ENCODE results near the gene ROBO4.
A peak's percentile ranks its signal among the peaks of the same experiment; 100 is the strongest.

ROBO4 gene

DNA sequence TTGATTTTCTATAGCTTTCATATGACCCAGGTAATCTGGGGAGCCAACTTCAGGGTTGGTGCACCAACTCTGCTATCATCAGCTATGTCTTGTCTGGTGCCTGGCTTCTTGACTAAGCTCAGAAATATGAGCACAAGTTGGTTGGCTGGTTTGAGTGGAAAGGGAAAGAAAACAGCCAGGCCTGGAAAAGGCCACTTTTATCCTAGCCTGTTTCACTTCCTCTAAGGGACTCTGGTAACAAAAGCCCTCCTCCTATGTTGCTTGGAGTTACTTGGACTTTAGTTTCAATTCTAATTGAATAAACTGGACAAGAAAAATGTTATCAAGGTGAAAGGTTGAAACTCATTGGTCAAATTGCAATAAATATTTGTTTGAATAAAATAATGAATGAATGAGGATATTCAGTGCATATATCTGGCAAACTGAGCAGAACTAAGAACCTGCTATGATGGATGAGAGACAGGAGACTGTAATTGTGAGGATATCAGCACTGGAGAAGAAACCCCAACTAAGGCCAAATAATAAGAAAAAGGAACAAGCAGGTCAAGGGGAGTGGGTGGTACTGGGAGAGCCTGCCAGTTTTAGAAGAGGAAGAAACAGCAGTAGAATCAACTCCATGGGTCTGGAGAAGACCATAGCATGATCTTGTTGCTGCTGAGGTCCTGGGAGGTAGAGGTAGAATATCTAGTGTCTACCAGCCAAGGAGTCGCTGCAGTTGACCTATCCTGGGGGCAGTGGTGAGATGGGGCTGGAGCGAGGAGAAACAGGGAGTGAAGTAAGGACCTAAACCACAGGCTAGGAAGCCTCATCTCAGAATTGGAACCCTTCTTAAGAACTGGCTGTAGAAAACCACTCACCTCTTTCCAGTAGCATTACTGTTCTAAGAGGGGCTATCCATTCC is 8.2 kb downstream of the ROBO4 start:
- DNase-seq (ENCODE audit: low spot score): no peak

DNA sequence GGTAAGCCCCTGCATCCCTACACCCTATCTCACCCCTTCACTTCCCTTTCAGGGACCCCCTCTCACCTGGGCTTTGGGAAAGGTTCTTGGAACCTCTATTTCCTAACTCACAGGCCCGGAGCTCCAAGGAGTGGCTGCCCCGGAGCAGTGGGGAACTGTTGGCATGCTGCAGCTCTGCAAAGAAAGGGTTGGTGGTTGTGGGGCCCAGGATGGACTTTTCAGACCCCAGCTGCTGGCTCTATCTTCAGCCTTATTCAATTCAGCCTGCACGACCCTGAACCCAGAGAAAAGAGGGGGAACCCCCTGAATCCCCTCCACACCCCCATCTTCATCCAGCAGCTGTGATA is 10.0 kb downstream of the ROBO4 start:
- no peak for DNase-seq (ENCODE audit: low spot score)

DNA sequence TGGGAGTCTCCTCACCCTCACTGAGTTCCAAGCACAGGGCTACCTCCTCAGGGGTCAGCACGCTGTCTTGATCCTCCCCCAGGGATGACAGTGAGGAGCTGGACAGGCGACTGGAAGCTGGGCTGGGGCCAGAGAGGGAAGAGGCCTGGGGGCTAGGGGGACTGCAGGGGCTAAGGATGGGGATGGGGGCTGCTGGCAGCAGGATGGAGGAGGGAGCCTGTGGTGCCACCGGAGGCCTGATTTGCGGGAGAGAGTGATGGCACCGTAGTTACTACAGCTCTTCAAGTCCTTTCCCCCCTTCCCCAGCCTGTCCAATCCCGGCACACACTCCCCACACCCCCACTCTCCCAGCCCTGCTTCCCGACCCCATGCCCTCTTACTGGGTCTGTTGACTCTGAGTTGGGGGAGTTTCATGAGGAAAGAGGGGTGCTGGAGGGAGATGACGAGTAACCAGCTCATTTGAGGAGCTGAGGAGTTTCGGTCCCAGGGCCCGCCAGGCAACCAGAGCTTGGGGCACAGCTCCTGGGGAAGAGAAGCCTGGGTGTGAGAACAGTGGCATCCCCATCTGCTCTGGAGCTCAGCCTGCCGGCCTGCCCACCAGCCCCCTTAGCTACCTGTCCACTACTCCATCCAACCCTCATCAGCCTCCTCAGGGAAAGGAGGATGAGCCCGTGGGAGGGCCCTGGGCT is 10.5 kb downstream of the ROBO4 start:
- DNase-seq (ENCODE audit: low spot score): no peak

DNA sequence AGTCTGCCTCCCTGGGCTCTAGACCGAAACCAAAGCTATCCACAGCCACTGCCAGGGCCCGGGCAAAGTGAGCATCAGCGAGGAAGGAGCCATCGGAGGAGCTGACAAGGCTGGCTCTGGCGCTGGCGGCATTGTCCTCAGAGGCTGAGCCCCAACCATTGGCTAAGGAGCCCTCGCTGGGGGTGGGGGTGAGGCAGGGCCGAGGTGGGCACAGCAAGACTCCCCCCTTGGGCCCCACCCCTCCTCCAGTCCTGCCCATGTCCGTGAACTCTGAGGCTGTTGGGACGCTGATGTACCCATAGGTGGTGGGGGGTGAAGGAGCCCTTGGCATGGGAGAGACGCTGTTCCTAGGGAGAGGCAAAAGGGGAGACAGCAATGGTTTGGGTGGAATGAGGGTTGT is 11.2 kb downstream of the ROBO4 start:
- DNase-seq (ENCODE audit: low spot score): no peak

GRCh38 chr11:124884869-124885479 is 12.7 kb downstream of the ROBO4 start:
- no peak for DNase-seq (ENCODE audit: low spot score)

GRCh38 chr11:124884340-124884739 is 13.3 kb downstream of the ROBO4 start:
- DNase-seq (ENCODE audit: low spot score): no peak

DNA sequence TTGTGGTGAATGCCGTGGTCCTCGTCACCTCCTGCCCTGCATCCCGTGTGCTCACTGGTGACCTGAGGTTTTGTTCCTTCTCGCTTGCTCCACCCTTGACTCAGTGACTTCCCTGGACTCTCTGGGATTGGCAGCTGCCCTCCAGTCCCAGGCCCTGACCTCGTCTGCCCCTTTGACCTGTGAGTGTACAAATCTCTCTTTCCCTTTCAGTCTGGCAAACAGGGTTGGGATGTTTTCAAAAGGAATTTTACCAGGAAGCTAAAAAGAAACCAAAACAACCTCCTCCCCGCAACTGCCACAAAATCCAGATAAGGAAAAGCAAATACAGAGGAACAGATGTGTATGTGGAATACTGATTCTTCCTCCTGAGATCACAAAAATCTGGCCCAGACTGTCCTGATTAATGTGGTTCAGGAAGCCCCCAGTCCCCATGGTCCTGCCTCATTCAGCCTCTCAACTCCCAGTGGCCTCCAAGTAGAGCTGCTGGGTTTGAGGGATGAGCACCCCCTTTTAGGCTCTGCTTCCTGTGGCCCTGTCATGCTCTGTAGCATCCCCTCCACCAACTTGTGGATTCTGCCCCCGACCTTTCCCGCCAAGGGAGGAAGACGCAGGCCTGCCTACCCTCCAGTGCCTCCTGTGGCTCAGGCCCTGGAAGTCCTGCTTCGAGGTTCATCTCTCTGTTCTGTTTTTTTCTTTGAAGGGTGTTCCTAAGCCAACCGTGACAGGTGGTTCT is 15.2 kb downstream of the ROBO4 start:
- DNase-seq (ENCODE audit: low spot score): peak; percentile 56

DNA sequence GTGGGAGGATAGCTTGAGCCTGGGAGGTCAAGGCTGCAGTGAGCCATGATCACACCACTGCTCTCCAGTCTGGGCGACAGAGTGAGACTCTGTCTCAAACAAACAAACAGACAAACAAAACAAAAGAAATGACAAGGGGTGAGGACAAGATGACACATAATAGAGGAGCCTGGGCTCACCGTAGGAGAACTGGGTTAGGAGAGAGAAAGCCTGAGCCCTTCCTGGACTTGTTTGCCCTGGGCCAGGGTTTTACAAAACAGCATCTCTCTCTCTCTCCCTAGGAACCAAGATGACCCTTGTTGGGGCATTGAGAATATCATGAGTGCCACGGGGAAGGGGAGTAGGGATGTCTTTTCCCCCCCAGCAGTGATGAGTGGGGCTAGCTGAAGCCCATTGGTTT is 16.7 kb downstream of the ROBO4 start:
- no peak for DNase-seq (ENCODE audit: low spot score)

DNA sequence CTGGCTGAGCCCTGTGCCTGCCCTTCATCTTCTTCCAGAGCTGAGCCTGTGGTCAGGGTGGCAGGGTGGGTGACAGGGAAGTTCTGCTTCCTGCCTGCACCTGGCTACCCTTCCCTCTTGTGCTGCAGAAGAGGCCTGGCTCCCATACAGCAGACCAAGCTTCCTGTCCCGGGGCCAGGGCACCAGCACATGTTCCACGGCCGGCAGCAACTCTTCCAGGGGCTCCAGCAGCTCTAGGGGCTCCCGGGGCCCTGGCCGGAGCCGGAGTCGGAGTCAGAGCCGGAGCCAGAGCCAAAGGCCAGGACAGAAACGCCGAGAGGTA is 17.4 kb downstream of the ROBO4 start:
- no peak for DNase-seq (ENCODE audit: low spot score)

- DNase-seq (ENCODE audit: low spot score): no peak
Measured at GRCh38 chr11:124879493-124880289, 18.0 kb downstream of the ROBO4 start.

DNA sequence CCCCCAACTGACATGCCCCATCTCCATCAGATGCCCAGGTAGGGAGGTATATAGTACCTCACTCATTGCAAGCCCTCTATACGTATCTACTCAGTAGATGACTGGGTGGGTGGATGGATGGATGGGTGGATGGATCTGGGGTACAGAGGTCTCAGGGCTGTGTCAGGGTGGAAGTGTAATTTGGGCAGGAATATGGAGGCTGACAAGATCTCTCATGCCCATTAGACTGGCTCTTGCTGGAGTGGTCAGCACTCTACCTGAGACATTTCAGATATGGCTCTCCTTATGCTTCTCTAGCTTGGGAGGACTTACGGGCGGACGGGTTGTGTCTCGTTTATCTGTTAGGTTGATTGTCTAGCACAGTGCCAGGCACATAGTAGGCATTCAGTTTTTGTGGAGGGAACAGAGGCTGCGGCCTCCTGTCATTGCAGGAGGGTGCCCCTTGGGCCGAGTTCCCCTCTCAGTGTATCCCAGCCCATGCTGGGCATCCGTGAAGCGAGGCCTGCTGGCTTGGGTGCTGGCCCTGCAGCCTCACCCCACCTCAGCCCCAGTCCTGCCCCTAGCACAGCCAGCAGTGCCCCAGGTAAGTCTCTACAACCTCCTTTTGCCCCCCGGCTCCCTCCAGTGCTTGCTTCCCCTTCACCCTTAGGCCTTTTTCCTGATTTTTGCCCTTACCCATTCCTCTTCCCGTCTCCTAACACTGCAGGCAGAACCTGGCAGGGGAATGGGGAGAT is 18.7 kb downstream of the ROBO4 start:
- no peak for DNase-seq (ENCODE audit: low spot score)

GRCh38 chr11:124877910-124878758 is 19.5 kb downstream of the ROBO4 start:
- no peak for DNase-seq (ENCODE audit: low spot score)

- DNase-seq (ENCODE audit: low spot score): no peak
Measured at GRCh38 chr11:124877631-124877909, 20.1 kb downstream of the ROBO4 start.

GRCh38 chr11:124876818-124877630 is 20.6 kb downstream of the ROBO4 start:
- DNase-seq (ENCODE audit: low spot score): no peak

- peak; percentile 91 for DNase-seq (ENCODE audit: low spot score)
Measured at GRCh38 chr11:124875943-124876817, 21.5 kb downstream of the ROBO4 start.

DNA sequence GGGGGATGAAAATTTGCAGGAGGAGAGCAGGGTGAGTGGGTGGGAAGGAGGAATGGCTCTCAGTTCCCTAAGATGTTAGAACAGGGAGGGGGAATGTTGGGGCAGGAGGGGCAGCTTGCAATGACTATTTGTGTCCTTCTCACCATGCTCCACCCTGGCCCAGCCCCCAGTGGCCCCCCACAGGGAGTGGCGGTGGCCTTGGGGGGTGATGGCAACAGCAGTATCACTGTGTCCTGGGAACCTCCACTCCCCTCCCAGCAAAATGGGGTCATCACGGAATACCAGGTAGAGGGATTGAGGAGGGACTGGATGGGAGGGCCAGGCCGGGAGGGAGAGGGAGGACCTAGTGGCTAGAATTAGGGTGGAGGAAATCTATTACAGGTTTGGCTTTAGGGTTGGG is 22.3 kb downstream of the ROBO4 start:
- no peak for DNase-seq (ENCODE audit: low spot score)

GRCh38 chr11:124874571-124875255 is 23.0 kb downstream of the ROBO4 start:
- DNase-seq (ENCODE audit: low spot score): no peak

- DNase-seq (ENCODE audit: low spot score): no peak
Measured at GRCh38 chr11:124873951-124874350, 23.7 kb downstream of the ROBO4 start.

All from HuH-7 (cell line).